ENCODE data around the gene COL4A1.

DNA sequence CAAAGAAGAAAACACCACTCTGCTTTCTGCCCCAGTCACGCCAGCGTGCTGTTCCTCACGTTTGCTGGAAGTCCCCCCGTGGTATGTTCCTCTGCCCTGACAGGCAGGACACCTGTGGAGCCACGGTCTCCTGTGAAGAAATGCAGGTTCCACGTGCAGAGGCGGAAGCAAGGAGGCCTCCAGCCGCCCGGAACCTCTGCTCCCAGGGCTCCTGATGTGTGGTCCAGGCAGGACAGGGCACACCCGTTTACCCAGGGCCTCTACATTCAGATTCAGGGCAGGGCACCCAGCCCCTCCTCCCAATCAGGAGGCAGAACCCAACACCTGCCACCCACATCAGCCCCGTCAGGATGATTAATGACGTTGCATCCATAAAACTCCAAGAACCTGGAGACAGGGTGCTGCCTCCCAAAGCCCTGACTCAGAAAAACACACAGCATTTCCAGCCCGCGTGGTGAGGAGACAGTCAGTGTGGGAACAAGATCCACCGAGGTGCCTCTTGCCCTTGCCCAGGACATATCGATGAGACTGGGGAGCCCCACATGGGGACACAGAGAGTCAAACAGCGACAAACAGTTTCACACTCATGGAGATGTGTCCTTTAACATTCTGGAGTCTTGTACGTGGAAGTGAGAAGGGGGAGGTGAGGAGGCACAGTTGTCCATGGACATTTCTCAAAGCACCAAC lies 76.2 kb downstream of the COL4A1 start:
- TF ChIP-seq POLR2AphosphoS5 (IDR thresholded peaks at IDR 0.05; ENCODE audit: insufficient read depth in 1 of 2, low read depth in 1 of 2) (no peak), POLR2A (IDR thresholded peaks at IDR 0.05) (no peak)
- TF ChIP-seq, protein P1, sequence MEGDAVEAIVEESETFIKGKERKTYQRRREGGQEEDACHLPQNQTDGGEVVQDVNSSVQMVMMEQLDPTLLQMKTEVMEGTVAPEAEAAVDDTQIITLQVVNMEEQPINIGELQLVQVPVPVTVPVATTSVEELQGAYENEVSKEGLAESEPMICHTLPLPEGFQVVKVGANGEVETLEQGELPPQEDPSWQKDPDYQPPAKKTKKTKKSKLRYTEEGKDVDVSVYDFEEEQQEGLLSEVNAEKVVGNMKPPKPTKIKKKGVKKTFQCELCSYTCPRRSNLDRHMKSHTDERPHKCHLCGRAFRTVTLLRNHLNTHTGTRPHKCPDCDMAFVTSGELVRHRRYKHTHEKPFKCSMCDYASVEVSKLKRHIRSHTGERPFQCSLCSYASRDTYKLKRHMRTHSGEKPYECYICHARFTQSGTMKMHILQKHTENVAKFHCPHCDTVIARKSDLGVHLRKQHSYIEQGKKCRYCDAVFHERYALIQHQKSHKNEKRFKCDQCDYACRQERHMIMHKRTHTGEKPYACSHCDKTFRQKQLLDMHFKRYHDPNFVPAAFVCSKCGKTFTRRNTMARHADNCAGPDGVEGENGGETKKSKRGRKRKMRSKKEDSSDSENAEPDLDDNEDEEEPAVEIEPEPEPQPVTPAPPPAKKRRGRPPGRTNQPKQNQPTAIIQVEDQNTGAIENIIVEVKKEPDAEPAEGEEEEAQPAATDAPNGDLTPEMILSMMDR (IDR thresholded peaks at IDR 0.05): no peak

Measured in vagina (tissue), 2 donors.